HepG2 (cell line): Measurements from ENCODE around the gene CAMTA1.

Source experiments
- CREB1 ChIP-seq, 2 experiments: fragments of 450-650 bp in 1 of 2; IDR thresholded peaks; 2 replicates each; pipeline ENCODE4 v1.6.1; 2016 to 2017; ENCODE audit warnings: control low read depth in 1 of 2, mild to moderate bottlenecking in 1 of 2, missing compliant biosample characterization in 1 of 2, missing genetic modification characterization in 1 of 2
- EP300 ChIP-seq, 3 experiments: sonication (generic) in 1 of 3; formaldehyde crosslinking in 1 of 3; IDR thresholded peaks; 2 replicates each; pipeline versions ENCODE4 v1.5.1 to v1.6.1; 2011 to 2020; ENCODE audit warnings: low read depth in 2 of 3, low read length in 2 of 3, borderline replicate concordance in 1 of 3, improper control_type of control experiment in 1 of 3, mild to moderate bottlenecking in 1 of 3, missing genetic modification reagents in 1 of 3, moderate library complexity in 1 of 3
- FIP1L1 ChIP-seq: fragments of 200-400 bp; formaldehyde crosslinking; IDR thresholded peaks from 2 replicates; pipeline ENCODE4 v1.6.1; 2018; ENCODE audit warnings: low read depth, mild to moderate bottlenecking, low read length, moderate library complexity, borderline replicate concordance; ENCODE audit not compliant: insufficient read depth
- HMG20B ChIP-seq: conservative IDR thresholded peaks from 2 replicates; pipeline ENCODE4 v1.6.1; 2016; ENCODE audit warnings: missing genetic modification reagents, missing compliant biosample characterization
- JUN ChIP-seq: sonication (generic); formaldehyde crosslinking; IDR thresholded peaks from 2 replicates; pipeline ENCODE4 v1.4.0; 2020; ENCODE audit warnings: mild to moderate bottlenecking, missing genetic modification reagents
- MED1 ChIP-seq: sonication (generic); formaldehyde crosslinking; IDR thresholded peaks from 2 replicates; pipeline ENCODE4 v1.4.0; 2020; ENCODE audit warnings: missing genetic modification reagents
- RAD21 ChIP-seq: fragments of 450-650 bp; formaldehyde crosslinking; IDR thresholded peaks from 2 replicates; pipeline ENCODE4 v1.5.0; 2020; ENCODE audit warnings: mild to moderate bottlenecking
- REPIN1 ChIP-seq: sonication (generic); formaldehyde crosslinking; IDR thresholded peaks from 2 replicates; pipeline ENCODE4 v1.8.0; 2022; ENCODE audit warnings: missing genetic modification reagents, low read depth, mild to moderate bottlenecking, borderline replicate concordance
- RXRA ChIP-seq: sonication (generic); formaldehyde crosslinking; IDR thresholded peaks from 2 replicates; pipeline ENCODE4 v1.5.1; 2020; ENCODE audit warnings: missing genetic modification reagents
- SRF ChIP-seq: IDR thresholded peaks from 2 replicates; pipeline ENCODE4 v1.6.1; 2011; ENCODE audit warnings: mild to moderate bottlenecking, low read depth, low read length, moderate library complexity
- ZNF674 ChIP-seq: sonication (generic); formaldehyde crosslinking; IDR thresholded peaks from 2 replicates; pipeline ENCODE4 v1.5.0; 2020; ENCODE audit warnings: low read depth, mild to moderate bottlenecking, missing genetic modification reagents
- TF ChIP-seq, protein P1 (sequence below): sonication (generic); formaldehyde crosslinking; IDR thresholded peaks from 2 replicates; pipeline ENCODE4 v1.4.0; 2020; ENCODE audit warnings: missing genetic modification reagents
- TF ChIP-seq, protein P2 (sequence below): sonication (generic); formaldehyde crosslinking; IDR thresholded peaks from 2 replicates; pipeline ENCODE4 v1.8.0; 2022; ENCODE audit warnings: mild to moderate bottlenecking, missing genetic modification reagents, borderline replicate concordance

DNA sequence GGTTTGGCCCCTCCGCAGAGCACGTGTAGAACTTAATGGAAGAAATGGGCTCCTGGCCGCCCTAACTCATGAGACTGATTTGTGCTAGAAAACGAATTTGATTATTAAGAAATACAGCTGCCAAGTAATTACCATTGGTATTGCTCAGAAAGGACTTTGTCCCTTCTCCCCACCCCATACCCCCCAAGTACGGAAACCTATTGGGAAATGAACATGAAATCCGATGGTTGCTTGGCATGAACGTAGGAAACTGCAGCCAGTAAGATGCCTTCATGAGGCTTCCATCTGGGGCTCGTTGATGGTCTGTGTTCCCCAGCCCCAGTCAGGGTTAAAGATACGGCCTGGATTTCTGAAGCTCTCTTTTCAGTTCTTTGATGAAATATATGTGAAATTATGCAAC, 1020.2 kb downstream of the CAMTA1 start:
- TF ChIP-seq ZNF674 (CRISPR knock-in tag): no peak
- TF ChIP-seq, protein P1, sequence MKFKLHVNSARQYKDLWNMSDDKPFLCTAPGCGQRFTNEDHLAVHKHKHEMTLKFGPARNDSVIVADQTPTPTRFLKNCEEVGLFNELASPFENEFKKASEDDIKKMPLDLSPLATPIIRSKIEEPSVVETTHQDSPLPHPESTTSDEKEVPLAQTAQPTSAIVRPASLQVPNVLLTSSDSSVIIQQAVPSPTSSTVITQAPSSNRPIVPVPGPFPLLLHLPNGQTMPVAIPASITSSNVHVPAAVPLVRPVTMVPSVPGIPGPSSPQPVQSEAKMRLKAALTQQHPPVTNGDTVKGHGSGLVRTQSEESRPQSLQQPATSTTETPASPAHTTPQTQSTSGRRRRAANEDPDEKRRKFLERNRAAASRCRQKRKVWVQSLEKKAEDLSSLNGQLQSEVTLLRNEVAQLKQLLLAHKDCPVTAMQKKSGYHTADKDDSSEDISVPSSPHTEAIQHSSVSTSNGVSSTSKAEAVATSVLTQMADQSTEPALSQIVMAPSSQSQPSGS (CRISPR knock-in tag): no peak
- TF ChIP-seq REPIN1 (CRISPR knock-in tag): no peak
- TF ChIP-seq CREB1 (IDR thresholded peaks at IDR 0.05): no peak
- TF ChIP-seq CREB1 (CRISPR knock-in tag; IDR thresholded peaks at IDR 0.05): no peak
- no peak for TF ChIP-seq HMG20B (CRISPR knock-in tag)
- no peak for TF ChIP-seq SRF
- no peak for TF ChIP-seq RXRA (CRISPR knock-in tag)
- TF ChIP-seq JUN (CRISPR knock-in tag): no peak
- no peak for TF ChIP-seq RAD21 (CRISPR knock-in tag)
- TF ChIP-seq, protein P2, sequence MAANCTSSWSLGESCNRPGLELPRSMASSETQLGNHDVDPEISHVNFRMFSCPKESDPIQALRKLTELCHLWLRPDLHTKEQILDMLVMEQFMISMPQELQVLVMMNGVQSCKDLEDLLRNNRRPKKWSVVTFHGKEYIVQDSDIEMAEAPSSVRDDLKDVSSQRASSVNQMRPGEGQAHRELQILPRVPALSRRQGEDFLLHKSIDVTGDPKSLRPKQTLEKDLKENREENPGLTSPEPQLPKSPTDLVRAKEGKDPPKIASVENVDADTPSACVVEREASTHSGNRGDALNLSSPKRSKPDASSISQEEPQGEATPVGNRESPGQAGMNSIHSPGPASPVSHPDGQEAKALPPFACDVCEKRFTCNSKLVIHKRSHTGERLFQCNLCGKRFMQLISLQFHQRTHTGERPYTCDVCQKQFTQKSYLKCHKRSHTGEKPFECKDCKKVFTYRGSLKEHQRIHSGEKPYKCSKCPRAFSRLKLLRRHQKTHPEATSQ (CRISPR knock-in tag): no peak
- TF ChIP-seq EP300 (IDR thresholded peaks at IDR 0.05; ENCODE audit: low read depth in 2 of 2, low read length in 2 of 2): no peak
- TF ChIP-seq EP300 (CRISPR knock-in tag; IDR thresholded peaks at IDR 0.05; ENCODE audit: borderline replicate concordance): no peak
- TF ChIP-seq MED1 (CRISPR knock-in tag): no peak
- TF ChIP-seq FIP1L1: no peak
